Panc1 (cell line): ENCODE results near the gene HOTAIR. TPM values are rescaled to one million over a fixed set of nuclear protein-coding genes. Genes with fewer than 3 reads are reported as not detected.
A peak's percentile ranks its signal among the peaks of the same experiment; 100 is the strongest.

ENCODE experiments used
- ATAC-seq: fragments of 200-7000 bp; cut with Tn5 transposase; 2 replicates; pipeline ENCODE4 v1.9.1; 2020; ENCODE audit warnings: mild to moderate bottlenecking, moderate library complexity
- BruUV-seq: library from RNA; stranded (reverse); fragments of 400-500 nt; replicated peaks from 2 replicates; lab custom pipeline; 2021; lab: Mats Ljungman, UMichigan
- CTCF ChIA-PET: fragments of 300-600 bp; sonication (Branson Sonifier 250); formaldehyde crosslinking; loops from one replicate; lab custom pipeline; 2022; ENCODE audit warnings: antibody characterized with exemption; lab: Charles Lee
- POLR2A ChIA-PET: fragments of 300-600 bp; sonication (Branson Sonifier 250); formaldehyde crosslinking; loops from one replicate; lab custom pipeline; 2022; ENCODE audit warnings: antibody characterized with exemption; lab: Charles Lee
- DNase-seq: peaks from one replicate; pipeline ENCODE4 v3.0.0-alpha.2; 2010; ENCODE audit warnings: low read depth, low spot score
- H3K27ac ChIP-seq: 2 replicates; pipeline ENCODE4 v1.5.1; 2011; ENCODE audit warnings: mild to moderate bottlenecking, low read length, inconsistent platforms
- H3K27me3 ChIP-seq: fragments of 200-500 bp; sonication (Bioruptor generic); 2 replicates; pipeline ENCODE4 v1.6.0; 2014; ENCODE audit warnings: low read length, inconsistent platforms; ENCODE audit not compliant: control insufficient read depth, insufficient read depth
- H3K36me3 ChIP-seq: fragments of 200-500 bp; sonication (Bioruptor generic); 2 replicates; pipeline ENCODE4 v1.5.1; 2014; ENCODE audit warnings: inconsistent platforms, mild to moderate bottlenecking, low read length, moderate library complexity; ENCODE audit not compliant: control insufficient read depth, insufficient read depth
- H3K4me1 ChIP-seq: 2 replicates; pipeline ENCODE4 v1.5.1; 2011; ENCODE audit warnings: inconsistent platforms, mild to moderate bottlenecking, low read length, moderate library complexity; ENCODE audit not compliant: control insufficient read depth, insufficient read depth
- H3K4me3 ChIP-seq, 2 experiments: 2 replicates each; pipeline ENCODE4 v1.5.1; 2011 to 2012; ENCODE audit warnings: low read depth in 2 of 2, low read length in 2 of 2, mild to moderate bottlenecking in 2 of 2, inconsistent platforms in 1 of 2, moderate library complexity in 1 of 2
- H3K9me3 ChIP-seq: fragments of 200-500 bp; sonication (Bioruptor generic); 2 replicates; pipeline ENCODE4 v1.5.1; 2014; ENCODE audit warnings: low read depth, mild to moderate bottlenecking, inconsistent platforms, low read length, moderate library complexity; ENCODE audit not compliant: control insufficient read depth, insufficient read depth
- POLR2AphosphoS5 ChIP-seq: IDR thresholded peaks from 2 replicates; pipeline ENCODE4 v1.6.1; 2012; ENCODE audit warnings: mild to moderate bottlenecking, low read depth, low read length, moderate library complexity
- SIN3A ChIP-seq: IDR thresholded peaks from 2 replicates; pipeline ENCODE4 v1.6.1; 2012; ENCODE audit warnings: low read depth, mild to moderate bottlenecking, low read length, moderate library complexity, borderline replicate concordance; ENCODE audit not compliant: insufficient read depth
- TCF7L2 ChIP-seq: IDR thresholded peaks from 2 replicates; pipeline ENCODE4 v1.6.1; 2011; ENCODE audit warnings: mild to moderate bottlenecking, low read depth, low read length, inconsistent platforms
- in situ Hi-C: cut with HindIII; loops from 2 replicates; pipeline ENCODE4 v1.10.0; 2016; ENCODE audit warnings: low sequenced_read_pairs, low pct_unique_long_range_greater_than_20kb
- intact Hi-C: fragments of 100-400 bp; cut with micrococcal nuclease; formaldehyde crosslinking; loops from one replicate; pipeline ENCODE4 v1.10.0; 2022; ENCODE audit not compliant: unreplicated experiment
- total RNA-seq: library from RNA; stranded (reverse); gene quantifications from one replicate; pipeline ENCODE4 v1.2.1, GENCODE V29; 2021; ENCODE audit not compliant: unreplicated experiment
- TF ChIP-seq, protein P1 (sequence below), 2 experiments: IDR thresholded peaks; 2 replicates each; pipeline ENCODE4 v1.6.1; 2011 to 2012; ENCODE audit warnings: low read depth in 2 of 2, control low read depth in 1 of 2, low read length in 1 of 2, mild to moderate bottlenecking in 1 of 2, moderate library complexity in 1 of 2; ENCODE audit not compliant: insufficient read depth in 1 of 2
- TF ChIP-seq, protein P2 (sequence below): fragments of 450-650 bp; IDR thresholded peaks from 2 replicates; pipeline ENCODE4 v1.5.1; 2017; ENCODE audit warnings: mild to moderate bottlenecking

HOTAIR gene
- total RNA-seq, 1 experiment from 2014 or later: 31.7 TPM

DNA sequence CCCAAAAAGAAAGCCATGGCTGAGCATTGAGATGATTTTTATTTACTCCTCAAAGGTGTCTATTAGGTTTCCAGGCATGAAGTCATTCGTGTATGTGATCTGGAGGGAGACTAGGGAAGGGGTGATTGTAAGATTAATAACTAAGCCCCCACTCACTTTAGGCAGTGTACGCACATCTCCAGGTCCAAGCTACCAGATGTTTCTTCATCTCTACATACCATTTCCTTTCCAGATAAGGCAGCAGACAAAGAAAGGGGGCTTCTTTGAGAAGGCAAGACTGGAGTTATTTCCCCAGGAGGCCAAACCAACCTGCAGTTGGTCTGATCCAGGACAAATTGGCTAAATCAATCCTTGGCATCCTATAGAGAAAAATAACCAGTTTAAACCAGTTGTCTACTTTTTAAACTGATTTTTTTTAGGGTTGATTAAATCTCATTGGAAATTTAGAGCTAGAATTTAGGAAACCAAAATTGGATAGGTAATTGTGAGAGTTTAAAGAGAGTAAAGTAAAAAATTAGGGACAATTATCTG, 32.2 kb downstream of the HOTAIR start:
- peaks cover 52% of the 10 kb centered on the region for H3K4me1 ChIP-seq
- peaks cover 5% of the 10 kb centered on the region for H3K36me3 ChIP-seq
- BruUV-seq: no TSS peak
- intact Hi-C loops (no loop called here), in situ Hi-C loops (no loop called here)
- peak overlapping the region; percentile 86 to 98 for H3K4me3 ChIP-seq
- H3K9me3 ChIP-seq: no peaks in the 10 kb centered on the region
- CTCF ChIA-PET: interaction anchor here (0.6 kb wide), 2 partner anchors 16 to 18 kb away, joined by 3 to 5 read pairs; no protein-coding TSS in a partner anchor
- no peaks in the 10 kb centered on the region for H3K27me3 ChIP-seq
- no peak for DNase-seq
- TF ChIP-seq POLR2AphosphoS5 (no peak), TCF7L2 (no peak), SIN3A (no peak)
- TF ChIP-seq, protein P1, sequence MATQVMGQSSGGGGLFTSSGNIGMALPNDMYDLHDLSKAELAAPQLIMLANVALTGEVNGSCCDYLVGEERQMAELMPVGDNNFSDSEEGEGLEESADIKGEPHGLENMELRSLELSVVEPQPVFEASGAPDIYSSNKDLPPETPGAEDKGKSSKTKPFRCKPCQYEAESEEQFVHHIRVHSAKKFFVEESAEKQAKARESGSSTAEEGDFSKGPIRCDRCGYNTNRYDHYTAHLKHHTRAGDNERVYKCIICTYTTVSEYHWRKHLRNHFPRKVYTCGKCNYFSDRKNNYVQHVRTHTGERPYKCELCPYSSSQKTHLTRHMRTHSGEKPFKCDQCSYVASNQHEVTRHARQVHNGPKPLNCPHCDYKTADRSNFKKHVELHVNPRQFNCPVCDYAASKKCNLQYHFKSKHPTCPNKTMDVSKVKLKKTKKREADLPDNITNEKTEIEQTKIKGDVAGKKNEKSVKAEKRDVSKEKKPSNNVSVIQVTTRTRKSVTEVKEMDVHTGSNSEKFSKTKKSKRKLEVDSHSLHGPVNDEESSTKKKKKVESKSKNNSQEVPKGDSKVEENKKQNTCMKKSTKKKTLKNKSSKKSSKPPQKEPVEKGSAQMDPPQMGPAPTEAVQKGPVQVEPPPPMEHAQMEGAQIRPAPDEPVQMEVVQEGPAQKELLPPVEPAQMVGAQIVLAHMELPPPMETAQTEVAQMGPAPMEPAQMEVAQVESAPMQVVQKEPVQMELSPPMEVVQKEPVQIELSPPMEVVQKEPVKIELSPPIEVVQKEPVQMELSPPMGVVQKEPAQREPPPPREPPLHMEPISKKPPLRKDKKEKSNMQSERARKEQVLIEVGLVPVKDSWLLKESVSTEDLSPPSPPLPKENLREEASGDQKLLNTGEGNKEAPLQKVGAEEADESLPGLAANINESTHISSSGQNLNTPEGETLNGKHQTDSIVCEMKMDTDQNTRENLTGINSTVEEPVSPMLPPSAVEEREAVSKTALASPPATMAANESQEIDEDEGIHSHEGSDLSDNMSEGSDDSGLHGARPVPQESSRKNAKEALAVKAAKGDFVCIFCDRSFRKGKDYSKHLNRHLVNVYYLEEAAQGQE (IDR thresholded peaks at IDR 0.05; ENCODE audit: insufficient read depth in 1 of 2, low read depth in 2 of 2, low read length in 1 of 2): no peak
- TF ChIP-seq, protein P2, sequence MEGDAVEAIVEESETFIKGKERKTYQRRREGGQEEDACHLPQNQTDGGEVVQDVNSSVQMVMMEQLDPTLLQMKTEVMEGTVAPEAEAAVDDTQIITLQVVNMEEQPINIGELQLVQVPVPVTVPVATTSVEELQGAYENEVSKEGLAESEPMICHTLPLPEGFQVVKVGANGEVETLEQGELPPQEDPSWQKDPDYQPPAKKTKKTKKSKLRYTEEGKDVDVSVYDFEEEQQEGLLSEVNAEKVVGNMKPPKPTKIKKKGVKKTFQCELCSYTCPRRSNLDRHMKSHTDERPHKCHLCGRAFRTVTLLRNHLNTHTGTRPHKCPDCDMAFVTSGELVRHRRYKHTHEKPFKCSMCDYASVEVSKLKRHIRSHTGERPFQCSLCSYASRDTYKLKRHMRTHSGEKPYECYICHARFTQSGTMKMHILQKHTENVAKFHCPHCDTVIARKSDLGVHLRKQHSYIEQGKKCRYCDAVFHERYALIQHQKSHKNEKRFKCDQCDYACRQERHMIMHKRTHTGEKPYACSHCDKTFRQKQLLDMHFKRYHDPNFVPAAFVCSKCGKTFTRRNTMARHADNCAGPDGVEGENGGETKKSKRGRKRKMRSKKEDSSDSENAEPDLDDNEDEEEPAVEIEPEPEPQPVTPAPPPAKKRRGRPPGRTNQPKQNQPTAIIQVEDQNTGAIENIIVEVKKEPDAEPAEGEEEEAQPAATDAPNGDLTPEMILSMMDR: no peak
- ATAC-seq: no peak
- peak overlapping the region; percentile 99 for H3K27ac ChIP-seq
- POLR2A ChIA-PET: no interaction called here

DNA sequence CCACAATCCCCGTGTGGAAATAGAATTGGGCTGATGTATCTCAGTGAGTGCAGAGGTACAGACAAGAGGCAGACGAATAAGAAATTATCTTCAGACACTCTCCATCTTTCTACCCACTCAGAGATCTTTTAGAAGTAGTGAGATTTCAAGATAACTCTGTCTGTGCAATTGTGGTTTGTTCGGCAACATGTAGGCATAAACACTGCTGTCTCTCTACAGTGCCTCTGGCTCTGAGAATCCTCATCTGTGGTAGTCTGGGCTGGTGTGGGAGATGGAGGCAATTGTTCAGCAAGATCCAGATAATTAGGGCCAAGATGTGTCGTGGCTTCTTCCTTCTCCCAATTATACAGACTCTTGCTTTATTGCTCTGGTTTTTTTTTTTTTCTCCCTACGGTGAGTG, 33.0 kb downstream of the HOTAIR start:
- Histone ChIP-seq H3K27ac (peak overlapping the region; percentile 99), H3K4me1 (peaks cover 52% of the 10 kb centered on the region), H3K4me3 (peak overlapping the region; percentile 86 to 98), H3K36me3 (peaks cover 5% of the 10 kb centered on the region), H3K27me3 (no peaks in the 10 kb centered on the region), H3K9me3 (no peaks in the 10 kb centered on the region)
- in situ Hi-C loops: no loop called here
- ATAC-seq: no peak
- no peak for DNase-seq
- ChIA-PET POLR2A (no interaction called here), CTCF (interaction anchor here (0.6 to 1.2 kb wide), 2 partner anchors 17 to 40 kb away, joined by 4 to 5 read pairs; no protein-coding TSS in a partner anchor)
- BruUV-seq: no TSS peak
- no peak for TF ChIP-seq TCF7L2
- TF ChIP-seq, protein P2: no peak
- peak; percentile 48; the same call in 1 of the 2 replicates for TF ChIP-seq POLR2AphosphoS5
- no peak for TF ChIP-seq SIN3A
- intact Hi-C loops: no loop called here
